Activated CD8-positive, alpha-beta T cell treated with anti-CD3 and anti-CD28 coated beads for 36 hours (primary cell): Measurements from ENCODE around the gene CENPT. TPM values are rescaled to one million over a fixed set of nuclear protein-coding genes. Genes with fewer than 3 reads are reported as not detected.

ENCODE experiments used
- ATAC-seq: fragments of 200-7000 bp; cut with Tn5 transposase; one replicate; pipeline ENCODE4 v1.10.0; 2021; ENCODE audit warnings: mild to moderate bottlenecking, moderate library complexity
- CTCF ChIA-PET: fragments of 350-600 bp; sonication (Branson Sonifier 250); formaldehyde crosslinking; loops from one replicate; lab custom pipeline; 2021; ENCODE audit warnings: antibody characterized with exemption; lab: Charles Lee
- POLR2A ChIA-PET: fragments of 350-600 bp; sonication (Branson Sonifier 250); formaldehyde crosslinking; loops from one replicate; lab custom pipeline; 2021; ENCODE audit warnings: antibody characterized with exemption; lab: Charles Lee
- DNase-seq: peaks from one replicate; pipeline ENCODE4 v3.0.0-alpha.2; 2020
- H3K27ac Mint-ChIP-seq: one replicate; pipeline ENCODE4 v1.8.0; 2021; ENCODE audit warnings: mild to moderate bottlenecking, mixed read lengths
- H3K27me3 Mint-ChIP-seq: one replicate; pipeline ENCODE4 v1.8.0; 2021; ENCODE audit warnings: mixed read lengths
- H3K36me3 Mint-ChIP-seq: one replicate; pipeline ENCODE4 v1.8.0; 2021; ENCODE audit warnings: low read depth, mixed read lengths
- H3K4me1 Mint-ChIP-seq: one replicate; pipeline ENCODE4 v1.8.0; 2021; ENCODE audit warnings: low read depth, mixed read lengths
- H3K4me3 Mint-ChIP-seq: one replicate; pipeline ENCODE4 v1.8.0; 2021; ENCODE audit warnings: mild to moderate bottlenecking, moderate library complexity, mixed read lengths
- H3K9me3 Mint-ChIP-seq: one replicate; pipeline ENCODE4 v1.8.0; 2021; ENCODE audit warnings: mixed read lengths
- CTCF ChIP-seq: fragments of 200-600 bp; IDR thresholded peaks from one replicate; pipeline ENCODE4 v1.8.0; 2022; ENCODE audit warnings: antibody characterized with exemption, mild to moderate bottlenecking
- intact Hi-C: fragments of 100-400 bp; cut with micrococcal nuclease; formaldehyde crosslinking; loops from one replicate; pipeline ENCODE4 v1.10.0; 2022
- total RNA-seq, 2 experiments: library from RNA; stranded (reverse); gene quantifications; one replicate each; pipeline ENCODE4 v1.2.3, GENCODE V29; 2021

CENPT gene
- total RNA-seq, 2 experiments from 2014 or later: 40.4 to 42.2 TPM

DNA sequence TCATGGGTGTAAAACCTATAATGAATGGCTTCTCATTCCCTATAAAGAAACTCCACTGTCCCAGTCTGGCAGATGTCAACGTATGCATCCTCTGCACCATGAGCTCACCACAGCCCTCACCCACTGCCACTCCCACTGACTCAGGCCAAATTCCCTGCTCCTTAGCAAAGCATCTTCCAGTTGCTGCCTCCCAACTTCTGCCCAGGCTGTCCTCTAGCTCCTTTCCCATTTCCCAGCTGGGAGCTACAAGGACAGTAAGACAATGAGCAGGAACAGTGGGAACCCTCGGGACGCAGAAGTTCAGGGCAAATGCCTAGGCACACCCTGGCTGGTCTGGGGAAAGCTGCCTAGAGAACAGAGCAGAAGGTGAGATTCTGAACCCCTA lies 14.5 kb downstream of the CENPT start:
- H3K27me3 Mint-ChIP-seq: no peaks in the 10 kb centered on the region
- CTCF ChIA-PET: interaction anchor here (0.7 to 12.2 kb wide), 5 partner anchors 8 to 395 kb away, joined by 3 to 132 read pairs (median 3); partner anchors contain the start of gene TSNAXIP1
- peak overlapping the region; percentile 89 for H3K4me3 Mint-ChIP-seq
- intact Hi-C loops: no loop called here
- DNase-seq (no peak), ATAC-seq (no peak)
- H3K4me1 Mint-ChIP-seq: peaks cover 12% of the 10 kb centered on the region
- H3K9me3 Mint-ChIP-seq: no peaks in the 10 kb centered on the region
- peaks cover 7% of the 10 kb centered on the region for H3K36me3 Mint-ChIP-seq
- H3K27ac Mint-ChIP-seq: peak overlapping the region; percentile 76
- POLR2A ChIA-PET: interaction anchor here (0.8 to 3.0 kb wide), 11 partner anchors 9 to 136 kb away, joined by 3 to 22 read pairs (median 4); partner anchors contain the start of genes CENPT, NUTF2, RANBP10 and SLC12A4
- no peak for TF ChIP-seq CTCF

GRCh38 chr16:67828651-67829050 lies 18.8 kb downstream of the CENPT start:
- Mint-ChIP-seq H3K9me3 (no peaks in the 10 kb centered on the region), H3K27ac (no peak overlapping the region), H3K4me3 (no peak overlapping the region), H3K36me3 (peaks cover 7% of the 10 kb centered on the region), H3K4me1 (peaks cover 9% of the 10 kb centered on the region), H3K27me3 (no peaks in the 10 kb centered on the region)
- CTCF ChIA-PET: interaction anchor here (1.9 to 12.2 kb wide), 2 partner anchors 12 to 55 kb away, joined by 4 to 132 read pairs; no protein-coding TSS in a partner anchor
- no peak for ATAC-seq
- no peak for DNase-seq
- no peak for TF ChIP-seq CTCF
- intact Hi-C loops: no loop called here
- POLR2A ChIA-PET: interaction anchor here (1.1 kb wide), 2 partner anchors 10 to 57 kb away, joined by 4 to 5 read pairs; no protein-coding TSS in a partner anchor

DNA sequence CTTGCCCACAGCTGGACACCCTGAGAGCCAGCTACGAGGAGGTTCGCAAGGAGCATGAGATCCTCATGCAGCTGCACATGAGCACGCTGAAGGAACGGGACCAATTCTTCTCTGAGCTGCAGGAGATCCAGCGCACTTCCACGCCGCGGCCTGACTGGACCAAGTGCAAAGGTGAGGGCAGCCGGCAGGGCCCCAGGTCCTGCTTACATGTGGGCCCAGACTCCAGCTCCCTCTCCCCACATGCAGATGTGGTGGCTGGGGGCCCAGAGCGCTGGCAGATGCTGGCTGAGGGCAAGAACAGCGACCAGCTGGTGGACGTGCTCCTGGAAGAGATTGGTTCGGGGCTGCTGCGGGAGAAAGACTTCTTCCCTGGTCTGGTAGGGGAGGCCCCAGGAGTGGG lies 21.6 kb downstream of the CENPT start:
- intact Hi-C loops: no loop called here
- Mint-ChIP-seq H3K9me3 (no peaks in the 10 kb centered on the region), H3K4me3 (no peak overlapping the region), H3K27ac (no peak overlapping the region), H3K4me1 (no peaks in the 10 kb centered on the region), H3K36me3 (peaks cover 5% of the 10 kb centered on the region), H3K27me3 (no peaks in the 10 kb centered on the region)
- no peak for ATAC-seq
- no peak for TF ChIP-seq CTCF
- DNase-seq: no peak
- ChIA-PET CTCF (interaction anchor here (12.2 kb wide), 1 partner anchor 9 kb away, joined by 132 read pairs; no protein-coding TSS in a partner anchor), POLR2A (interaction anchor here (0.9 to 1.0 kb wide), 2 partner anchors 8 to 20 kb away, joined by 3 read pairs; no protein-coding TSS in a partner anchor)

- ATAC-seq (no peak), DNase-seq (no peak)
- Mint-ChIP-seq H3K27me3 (no peaks in the 10 kb centered on the region), H3K36me3 (peaks cover 2% of the 10 kb centered on the region), H3K4me3 (no peak overlapping the region), H3K4me1 (no peaks in the 10 kb centered on the region), H3K9me3 (no peaks in the 10 kb centered on the region), H3K27ac (no peak overlapping the region)
- no peak for TF ChIP-seq CTCF
- intact Hi-C loops: no loop called here
- CTCF ChIA-PET: interaction anchor here (12.2 kb wide), 1 partner anchor 8 kb away, joined by 132 read pairs; no protein-coding TSS in a partner anchor
- POLR2A ChIA-PET: no interaction called here
Observed at GRCh38 chr16:67825119-67825518, 22.4 kb downstream of the CENPT start.

- Mint-ChIP-seq H3K4me3 (no peak overlapping the region), H3K4me1 (no peaks in the 10 kb centered on the region), H3K27me3 (no peaks in the 10 kb centered on the region), H3K9me3 (no peaks in the 10 kb centered on the region), H3K36me3 (no peaks in the 10 kb centered on the region), H3K27ac (no peak overlapping the region)
- DNase-seq (no peak), ATAC-seq (no peak)
- intact Hi-C loops: no loop called here
- CTCF ChIA-PET: interaction anchor here (0.6 kb wide), 1 partner anchor 116 kb away, joined by 3 read pairs; no protein-coding TSS in a partner anchor
- POLR2A ChIA-PET: no interaction called here
- no peak for TF ChIP-seq CTCF
Observed at GRCh38 chr16:67822511-67822910, 25.0 kb downstream of the CENPT start.
